WTC11 (cell line): ENCODE results near the gene CEMIP. TPM values are rescaled to one million over a fixed set of nuclear protein-coding genes. Genes with fewer than 3 reads are reported as not detected.

Experiments
- ATAC-seq: fragments of 200-7000 bp; cut with Tn5 transposase; 2 replicates; pipeline ENCODE4 v1.10.0; 2021; ENCODE audit warnings: mild to moderate bottlenecking, moderate library complexity
- CTCF ChIA-PET: fragments of 300-600 bp; sonication (Branson Sonifier 250); formaldehyde crosslinking; loops from one replicate; lab custom pipeline; 2021; ENCODE audit warnings: antibody characterized with exemption; lab: Charles Lee
- POLR2A ChIA-PET: fragments of 350-600 bp; sonication (Branson Sonifier 250); formaldehyde crosslinking; loops from one replicate; lab custom pipeline; 2021; ENCODE audit warnings: antibody characterized with exemption; lab: Charles Lee
- DNase-seq: peaks from one replicate; pipeline ENCODE4 v3.0.0; 2021; ENCODE audit warnings: low spot score
- H3K27ac Mint-ChIP-seq: 2 replicates; pipeline ENCODE4 v1.8.0; 2021; ENCODE audit warnings: mixed read lengths
- H3K27me3 Mint-ChIP-seq: 2 replicates; pipeline ENCODE4 v1.8.0; 2021; ENCODE audit warnings: low read depth, mild to moderate bottlenecking, moderate library complexity, mixed read lengths
- H3K36me3 Mint-ChIP-seq: 2 replicates; pipeline ENCODE4 v1.8.0; 2021; ENCODE audit warnings: mixed read lengths
- H3K4me1 Mint-ChIP-seq: 2 replicates; pipeline ENCODE4 v1.8.0; 2022; ENCODE audit warnings: mixed read lengths
- H3K4me3 Mint-ChIP-seq: 2 replicates; pipeline ENCODE4 v1.8.0; 2021; ENCODE audit warnings: mild to moderate bottlenecking, moderate library complexity, mixed read lengths
- H3K9me3 Mint-ChIP-seq: 2 replicates; pipeline ENCODE4 v1.8.0; 2021; ENCODE audit warnings: mixed read lengths
- ATF1 ChIP-seq: sonication (generic); formaldehyde crosslinking; IDR thresholded peaks from 2 replicates; pipeline ENCODE4 v1.8.1; 2023; ENCODE audit warnings: mild to moderate bottlenecking, moderate library complexity, missing genetic modification reagents
- CREM ChIP-seq: sonication (generic); formaldehyde crosslinking; IDR thresholded peaks from 2 replicates; pipeline ENCODE4 v1.8.1; 2022; ENCODE audit warnings: mild to moderate bottlenecking, missing genetic modification reagents, moderate library complexity
- EMX1 ChIP-seq: fragments of 250-450 bp; sonication (Bioruptor Pico); IDR thresholded peaks from 2 replicates; pipeline ENCODE4 v1.8.0; 2021; ENCODE audit warnings: mild to moderate bottlenecking
- ESRRA ChIP-seq: sonication (generic); formaldehyde crosslinking; IDR thresholded peaks from 2 replicates; pipeline ENCODE4 v1.8.1; 2022; ENCODE audit warnings: mild to moderate bottlenecking, missing genetic modification reagents, borderline replicate concordance
- GABPB1 ChIP-seq: sonication (generic); formaldehyde crosslinking; IDR thresholded peaks from 2 replicates; pipeline ENCODE4 v1.8.1; 2023; ENCODE audit warnings: mild to moderate bottlenecking, missing genetic modification reagents
- HMGA2 ChIP-seq: fragments of 250-450 bp; sonication (Bioruptor Pico); IDR thresholded peaks from 2 replicates; pipeline ENCODE4 v1.4.0; 2021; ENCODE audit warnings: mild to moderate bottlenecking, moderate library complexity
- JUN ChIP-seq: sonication (generic); formaldehyde crosslinking; IDR thresholded peaks from 2 replicates; pipeline ENCODE4 v1.8.0; 2023; ENCODE audit warnings: mild to moderate bottlenecking, missing genetic modification reagents
- MYBL2 ChIP-seq: sonication (generic); formaldehyde crosslinking; IDR thresholded peaks from 2 replicates; pipeline ENCODE4 v1.8.1; 2023; ENCODE audit warnings: mild to moderate bottlenecking, moderate library complexity, missing genetic modification reagents
- NFE2L1 ChIP-seq: sonication (generic); formaldehyde crosslinking; IDR thresholded peaks from 2 replicates; pipeline ENCODE4 v1.8.1; 2023; ENCODE audit warnings: missing genetic modification reagents
- OVOL2 ChIP-seq: fragments of 250-450 bp; sonication (Bioruptor Pico); IDR thresholded peaks from 2 replicates; pipeline ENCODE4 v1.9.0; 2021; ENCODE audit warnings: mild to moderate bottlenecking, borderline replicate concordance
- TEAD1 ChIP-seq: sonication (generic); formaldehyde crosslinking; IDR thresholded peaks from 2 replicates; pipeline ENCODE4 v1.8.0; 2022; ENCODE audit warnings: mild to moderate bottlenecking, missing genetic modification reagents
- ZNF232 ChIP-seq: sonication (generic); formaldehyde crosslinking; IDR thresholded peaks from 2 replicates; pipeline ENCODE4 v1.8.0; 2022; ENCODE audit warnings: mild to moderate bottlenecking, missing genetic modification reagents
- ZNF396 ChIP-seq: fragments of 250-450 bp; sonication (Bioruptor Pico); IDR thresholded peaks from 2 replicates; pipeline ENCODE4 v1.8.0; 2021; ENCODE audit warnings: mild to moderate bottlenecking, moderate library complexity, borderline replicate concordance
- ZNF423 ChIP-seq: fragments of 250-450 bp; sonication (Bioruptor Pico); IDR thresholded peaks from 2 replicates; pipeline ENCODE4 v2.1.2; 2022; ENCODE audit warnings: mild to moderate bottlenecking, moderate library complexity
- ZNF671 ChIP-seq: fragments of 250-450 bp; sonication (Bioruptor Pico); IDR thresholded peaks from 2 replicates; pipeline ENCODE4 v1.8.0; 2021; ENCODE audit warnings: mild to moderate bottlenecking
- total RNA-seq: library from RNA; stranded (reverse); gene quantifications from 3 replicates; pipeline ENCODE4 v1.2.3, GENCODE V29; 2021
- TF ChIP-seq, protein P1 (sequence below): sonication (generic); formaldehyde crosslinking; IDR thresholded peaks from 2 replicates; pipeline ENCODE4 v1.8.0; 2022; ENCODE audit warnings: mild to moderate bottlenecking, missing genetic modification reagents
- TF ChIP-seq, protein P2 (sequence below): sonication (generic); formaldehyde crosslinking; IDR thresholded peaks from 2 replicates; pipeline ENCODE4 v1.8.1; 2023; ENCODE audit warnings: mild to moderate bottlenecking, missing genetic modification reagents
- TF ChIP-seq, protein P3 (sequence below): fragments of 250-450 bp; sonication (Bioruptor Pico); IDR thresholded peaks from 2 replicates; pipeline ENCODE4 v1.9.0; 2021; ENCODE audit warnings: moderate library complexity, mild to moderate bottlenecking, inconsistent platforms, borderline replicate concordance
- TF ChIP-seq, protein P4 (sequence below): fragments of 250-450 bp; sonication (Bioruptor Pico); conservative IDR thresholded peaks from 2 replicates; pipeline ENCODE4 v1.9.0; 2021; ENCODE audit warnings: mild to moderate bottlenecking
- TF ChIP-seq, protein P5 (sequence below): fragments of 250-450 bp; sonication (Bioruptor Pico); IDR thresholded peaks from 2 replicates; pipeline ENCODE4 v1.8.0; 2021; ENCODE audit warnings: mild to moderate bottlenecking
- TF ChIP-seq, protein P6 (sequence below): sonication (generic); formaldehyde crosslinking; IDR thresholded peaks from 2 replicates; pipeline ENCODE4 v1.8.1; 2022; ENCODE audit warnings: low read depth, missing genetic modification reagents, borderline replicate concordance
- TF ChIP-seq, protein P7 (sequence below): sonication (generic); formaldehyde crosslinking; IDR thresholded peaks from 2 replicates; pipeline ENCODE4 v1.8.1; 2023; ENCODE audit warnings: mild to moderate bottlenecking, moderate library complexity, missing genetic modification reagents
- TF ChIP-seq, protein P8 (sequence below): sonication (generic); formaldehyde crosslinking; IDR thresholded peaks from 2 replicates; pipeline ENCODE4 v1.8.0; 2023; ENCODE audit warnings: mild to moderate bottlenecking, missing genetic modification reagents

The CEMIP gene
- total RNA-seq, 1 experiment from 2014 or later: 0.87 TPM

DNA sequence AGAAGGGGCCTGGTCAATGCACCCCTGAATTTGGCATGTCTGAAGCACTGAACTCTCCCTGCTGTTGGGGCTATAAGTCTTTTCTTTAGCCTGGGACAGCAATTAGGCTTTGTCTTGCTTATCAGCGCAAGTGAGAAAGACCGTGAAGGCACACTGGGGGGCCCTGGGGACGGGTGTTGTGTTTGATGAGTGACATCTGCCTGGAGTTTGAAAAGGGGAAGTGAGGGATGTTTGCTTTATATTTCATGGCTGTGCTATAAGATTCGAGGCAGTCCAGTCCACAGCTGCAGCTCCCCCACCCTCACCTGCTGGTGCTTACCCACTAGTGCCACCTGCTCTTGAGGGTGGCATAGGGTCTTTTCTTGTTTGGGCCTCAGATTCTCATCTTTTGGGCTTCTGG is 44.8 kb downstream of the CEMIP start (continued):
- TF ChIP-seq, protein P1, sequence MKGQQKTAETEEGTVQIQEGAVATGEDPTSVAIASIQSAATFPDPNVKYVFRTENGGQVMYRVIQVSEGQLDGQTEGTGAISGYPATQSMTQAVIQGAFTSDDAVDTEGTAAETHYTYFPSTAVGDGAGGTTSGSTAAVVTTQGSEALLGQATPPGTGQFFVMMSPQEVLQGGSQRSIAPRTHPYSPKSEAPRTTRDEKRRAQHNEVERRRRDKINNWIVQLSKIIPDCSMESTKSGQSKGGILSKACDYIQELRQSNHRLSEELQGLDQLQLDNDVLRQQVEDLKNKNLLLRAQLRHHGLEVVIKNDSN (CRISPR knock-in tag): no peak
- TF ChIP-seq, protein P2, sequence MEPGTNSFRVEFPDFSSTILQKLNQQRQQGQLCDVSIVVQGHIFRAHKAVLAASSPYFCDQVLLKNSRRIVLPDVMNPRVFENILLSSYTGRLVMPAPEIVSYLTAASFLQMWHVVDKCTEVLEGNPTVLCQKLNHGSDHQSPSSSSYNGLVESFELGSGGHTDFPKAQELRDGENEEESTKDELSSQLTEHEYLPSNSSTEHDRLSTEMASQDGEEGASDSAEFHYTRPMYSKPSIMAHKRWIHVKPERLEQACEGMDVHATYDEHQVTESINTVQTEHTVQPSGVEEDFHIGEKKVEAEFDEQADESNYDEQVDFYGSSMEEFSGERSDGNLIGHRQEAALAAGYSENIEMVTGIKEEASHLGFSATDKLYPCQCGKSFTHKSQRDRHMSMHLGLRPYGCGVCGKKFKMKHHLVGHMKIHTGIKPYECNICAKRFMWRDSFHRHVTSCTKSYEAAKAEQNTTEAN (CRISPR knock-in tag): no peak
- no peak for TF ChIP-seq ZNF423 (CRISPR knock-in tag)
- TF ChIP-seq HMGA2 (CRISPR knock-in tag): no peak
- TF ChIP-seq TEAD1: no peak
- TF ChIP-seq CREM (CRISPR knock-in tag): no peak
- TF ChIP-seq, protein P3, sequence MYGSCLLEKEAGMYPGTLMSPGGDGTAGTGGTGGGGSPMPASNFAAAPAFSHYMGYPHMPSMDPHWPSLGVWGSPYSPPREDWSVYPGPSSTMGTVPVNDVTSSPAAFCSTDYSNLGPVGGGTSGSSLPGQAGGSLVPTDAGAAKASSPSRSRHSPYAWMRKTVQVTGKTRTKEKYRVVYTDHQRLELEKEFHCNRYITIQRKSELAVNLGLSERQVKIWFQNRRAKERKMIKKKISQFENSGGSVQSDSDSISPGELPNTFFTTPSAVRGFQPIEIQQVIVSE (CRISPR knock-in tag): no peak
- TF ChIP-seq ZNF396 (CRISPR knock-in tag): no peak
- TF ChIP-seq GABPB1 (CRISPR knock-in tag): no peak
- TF ChIP-seq ESRRA (CRISPR knock-in tag): no peak
- TF ChIP-seq ZNF232 (CRISPR knock-in tag): no peak
- no peak for TF ChIP-seq ZNF671 (CRISPR knock-in tag)
- TF ChIP-seq, protein P4, sequence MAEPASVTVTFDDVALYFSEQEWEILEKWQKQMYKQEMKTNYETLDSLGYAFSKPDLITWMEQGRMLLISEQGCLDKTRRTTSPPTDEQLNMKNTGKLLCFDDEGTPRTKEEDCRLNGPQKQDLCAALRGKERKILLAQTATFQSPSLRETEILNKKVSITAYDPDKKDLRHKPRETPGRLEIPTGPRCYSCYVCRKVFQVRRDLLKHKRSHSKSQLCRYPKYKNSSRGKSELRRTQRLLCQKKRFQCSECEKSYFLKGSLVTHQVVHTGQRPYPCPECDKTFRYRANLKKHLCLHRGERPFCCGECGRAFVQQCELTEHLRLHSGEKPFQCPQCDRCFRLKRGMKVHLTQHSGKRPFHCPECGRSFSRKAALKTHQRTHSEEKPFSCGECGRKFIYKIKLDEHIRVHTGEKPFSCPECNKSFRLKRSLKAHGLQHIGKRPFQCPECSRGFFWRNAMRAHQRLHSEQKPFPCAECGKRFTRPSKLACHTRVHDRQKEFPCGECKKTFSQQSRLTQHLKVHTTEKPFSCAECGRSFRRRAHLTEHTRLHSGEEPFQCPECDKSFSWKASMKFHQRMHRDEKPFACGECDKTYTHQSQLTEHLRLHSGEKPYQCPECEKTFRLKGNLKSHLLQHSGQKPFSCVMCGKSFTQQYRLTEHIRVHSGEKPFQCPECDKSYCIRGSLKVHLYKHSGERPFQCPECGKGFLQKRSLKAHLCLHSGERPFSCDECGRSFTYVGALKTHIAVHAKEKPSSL (CRISPR knock-in tag): no peak
- TF ChIP-seq, all 79 proteins: peak for 0

DNA sequence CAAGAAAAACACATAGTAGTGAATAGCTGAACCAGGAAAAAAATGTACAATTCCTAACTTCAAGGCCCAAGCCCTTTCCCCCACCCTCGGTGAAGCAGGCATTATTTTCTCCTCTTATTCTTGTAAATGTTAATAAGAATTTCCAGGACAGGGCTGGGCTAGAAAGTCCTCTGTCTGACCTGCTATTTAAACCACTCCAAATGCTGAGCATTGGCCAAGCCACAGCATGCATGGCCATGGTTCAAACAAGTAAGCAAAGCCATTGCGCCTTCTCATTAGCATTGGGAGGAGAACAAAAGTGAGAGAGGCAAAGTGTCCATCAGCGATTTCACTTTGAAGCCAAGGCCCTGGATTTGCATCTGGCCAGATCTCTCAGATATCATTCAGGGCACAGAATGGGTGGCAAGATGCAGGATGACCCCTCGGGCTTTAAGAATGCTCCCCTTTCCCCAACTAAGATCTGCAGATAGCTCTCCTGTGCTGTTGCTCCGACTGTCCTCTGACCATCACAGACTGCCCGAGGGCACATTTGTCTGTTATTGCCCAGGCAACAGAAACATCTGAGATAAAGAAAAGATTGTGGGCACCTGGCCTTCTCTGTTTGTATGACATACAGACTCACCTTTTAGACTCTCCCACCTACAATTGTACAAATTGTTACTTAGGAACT is 46.3 kb downstream of the CEMIP start:
- Mint-ChIP-seq H3K27ac (no peak overlapping the region), H3K4me3 (no peak overlapping the region), H3K4me1 (peaks cover 36% of the 10 kb centered on the region), H3K27me3 (peaks cover 6% of the 10 kb centered on the region; the same call in 1 of the 2 replicates), H3K36me3 (no peaks in the 10 kb centered on the region), H3K9me3 (peaks cover 14% of the 10 kb centered on the region)
- DNase-seq (no peak), ATAC-seq (no peak)
- CTCF ChIA-PET: interaction anchor here (1.5 to 2.0 kb wide), 2 partner anchors 10 to 49 kb away, joined by 4 to 5 read pairs; no protein-coding TSS in a partner anchor
- POLR2A ChIA-PET: no interaction called here
- no peak for TF ChIP-seq OVOL2
- TF ChIP-seq, protein P5, sequence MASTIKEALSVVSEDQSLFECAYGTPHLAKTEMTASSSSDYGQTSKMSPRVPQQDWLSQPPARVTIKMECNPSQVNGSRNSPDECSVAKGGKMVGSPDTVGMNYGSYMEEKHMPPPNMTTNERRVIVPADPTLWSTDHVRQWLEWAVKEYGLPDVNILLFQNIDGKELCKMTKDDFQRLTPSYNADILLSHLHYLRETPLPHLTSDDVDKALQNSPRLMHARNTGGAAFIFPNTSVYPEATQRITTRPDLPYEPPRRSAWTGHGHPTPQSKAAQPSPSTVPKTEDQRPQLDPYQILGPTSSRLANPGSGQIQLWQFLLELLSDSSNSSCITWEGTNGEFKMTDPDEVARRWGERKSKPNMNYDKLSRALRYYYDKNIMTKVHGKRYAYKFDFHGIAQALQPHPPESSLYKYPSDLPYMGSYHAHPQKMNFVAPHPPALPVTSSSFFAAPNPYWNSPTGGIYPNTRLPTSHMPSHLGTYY (CRISPR knock-in tag): no peak
- TF ChIP-seq MYBL2 (CRISPR knock-in tag): no peak
- TF ChIP-seq JUN (CRISPR knock-in tag): no peak
- no peak for TF ChIP-seq NFE2L1 (CRISPR knock-in tag)
- no peak for TF ChIP-seq HMGA2 (CRISPR knock-in tag)
- no peak for TF ChIP-seq ATF1
- TF ChIP-seq, protein P6, sequence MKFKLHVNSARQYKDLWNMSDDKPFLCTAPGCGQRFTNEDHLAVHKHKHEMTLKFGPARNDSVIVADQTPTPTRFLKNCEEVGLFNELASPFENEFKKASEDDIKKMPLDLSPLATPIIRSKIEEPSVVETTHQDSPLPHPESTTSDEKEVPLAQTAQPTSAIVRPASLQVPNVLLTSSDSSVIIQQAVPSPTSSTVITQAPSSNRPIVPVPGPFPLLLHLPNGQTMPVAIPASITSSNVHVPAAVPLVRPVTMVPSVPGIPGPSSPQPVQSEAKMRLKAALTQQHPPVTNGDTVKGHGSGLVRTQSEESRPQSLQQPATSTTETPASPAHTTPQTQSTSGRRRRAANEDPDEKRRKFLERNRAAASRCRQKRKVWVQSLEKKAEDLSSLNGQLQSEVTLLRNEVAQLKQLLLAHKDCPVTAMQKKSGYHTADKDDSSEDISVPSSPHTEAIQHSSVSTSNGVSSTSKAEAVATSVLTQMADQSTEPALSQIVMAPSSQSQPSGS (CRISPR knock-in tag): no peak
- TF ChIP-seq, protein P7, sequence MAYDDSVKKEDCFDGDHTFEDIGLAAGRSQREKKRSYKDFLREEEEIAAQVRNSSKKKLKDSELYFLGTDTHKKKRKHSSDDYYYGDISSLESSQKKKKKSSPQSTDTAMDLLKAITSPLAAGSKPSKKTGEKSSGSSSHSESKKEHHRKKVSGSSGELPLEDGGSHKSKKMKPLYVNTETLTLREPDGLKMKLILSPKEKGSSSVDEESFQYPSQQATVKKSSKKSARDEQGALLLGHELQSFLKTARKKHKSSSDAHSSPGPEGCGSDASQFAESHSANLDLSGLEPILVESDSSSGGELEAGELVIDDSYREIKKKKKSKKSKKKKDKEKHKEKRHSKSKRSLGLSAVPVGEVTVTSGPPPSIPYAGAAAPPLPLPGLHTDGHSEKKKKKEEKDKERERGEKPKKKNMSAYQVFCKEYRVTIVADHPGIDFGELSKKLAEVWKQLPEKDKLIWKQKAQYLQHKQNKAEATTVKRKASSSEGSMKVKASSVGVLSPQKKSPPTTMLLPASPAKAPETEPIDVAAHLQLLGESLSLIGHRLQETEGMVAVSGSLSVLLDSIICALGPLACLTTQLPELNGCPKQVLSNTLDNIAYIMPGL (CRISPR knock-in tag): no peak
- TF ChIP-seq, protein P8, sequence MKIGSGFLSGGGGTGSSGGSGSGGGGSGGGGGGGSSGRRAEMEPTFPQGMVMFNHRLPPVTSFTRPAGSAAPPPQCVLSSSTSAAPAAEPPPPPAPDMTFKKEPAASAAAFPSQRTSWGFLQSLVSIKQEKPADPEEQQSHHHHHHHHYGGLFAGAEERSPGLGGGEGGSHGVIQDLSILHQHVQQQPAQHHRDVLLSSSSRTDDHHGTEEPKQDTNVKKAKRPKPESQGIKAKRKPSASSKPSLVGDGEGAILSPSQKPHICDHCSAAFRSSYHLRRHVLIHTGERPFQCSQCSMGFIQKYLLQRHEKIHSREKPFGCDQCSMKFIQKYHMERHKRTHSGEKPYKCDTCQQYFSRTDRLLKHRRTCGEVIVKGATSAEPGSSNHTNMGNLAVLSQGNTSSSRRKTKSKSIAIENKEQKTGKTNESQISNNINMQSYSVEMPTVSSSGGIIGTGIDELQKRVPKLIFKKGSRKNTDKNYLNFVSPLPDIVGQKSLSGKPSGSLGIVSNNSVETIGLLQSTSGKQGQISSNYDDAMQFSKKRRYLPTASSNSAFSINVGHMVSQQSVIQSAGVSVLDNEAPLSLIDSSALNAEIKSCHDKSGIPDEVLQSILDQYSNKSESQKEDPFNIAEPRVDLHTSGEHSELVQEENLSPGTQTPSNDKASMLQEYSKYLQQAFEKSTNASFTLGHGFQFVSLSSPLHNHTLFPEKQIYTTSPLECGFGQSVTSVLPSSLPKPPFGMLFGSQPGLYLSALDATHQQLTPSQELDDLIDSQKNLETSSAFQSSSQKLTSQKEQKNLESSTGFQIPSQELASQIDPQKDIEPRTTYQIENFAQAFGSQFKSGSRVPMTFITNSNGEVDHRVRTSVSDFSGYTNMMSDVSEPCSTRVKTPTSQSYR (CRISPR knock-in tag): no peak
- no peak for TF ChIP-seq EMX1
